MCF 10A (cell line): Measurements from ENCODE around the gene TOP2A. TPM values are rescaled to one million over a fixed set of nuclear protein-coding genes. Genes with fewer than 3 reads are reported as not detected.

ENCODE experiments used
- BruUV-seq: library from RNA; stranded (reverse); fragments of 400-500 nt; replicated peaks from 2 replicates; lab custom pipeline; 2021; lab: Mats Ljungman, UMichigan
- CTCF ChIA-PET: fragments of 300-600 bp; sonication (Branson Sonifier 250); formaldehyde crosslinking; extraction: SDS; loops from one replicate; lab custom pipeline; 2021; ENCODE audit warnings: antibody characterized with exemption, inconsistent platforms; lab: Yijun Ruan, JAX
- POLR2A ChIA-PET: fragments of 300-600, 350-650 bp; sonication (Branson Sonifier 250); formaldehyde crosslinking; extraction: SDS; loops from one replicate; lab custom pipeline; 2020; ENCODE audit warnings: antibody characterized with exemption, inconsistent platforms; lab: Yijun Ruan, JAX
- DNase-seq: peaks from one replicate; pipeline ENCODE4 v3.0.0-alpha.2; 2018; ENCODE audit not compliant: unreplicated experiment
- H3K27ac Mint-ChIP-seq: one replicate; pipeline ENCODE4 v1.8.0; 2022; ENCODE audit warnings: mild to moderate bottlenecking, low read depth, mixed read lengths; ENCODE audit not compliant: unreplicated experiment
- H3K27me3 Mint-ChIP-seq: one replicate; pipeline ENCODE4 v1.8.0; 2022; ENCODE audit warnings: mixed read lengths; ENCODE audit not compliant: insufficient read depth, unreplicated experiment
- H3K36me3 Mint-ChIP-seq: one replicate; pipeline ENCODE4 v1.8.0; 2022; ENCODE audit warnings: mild to moderate bottlenecking, moderate library complexity, mixed read lengths; ENCODE audit not compliant: insufficient read depth, unreplicated experiment
- H3K4me1 Mint-ChIP-seq: one replicate; pipeline ENCODE4 v1.8.0; 2022; ENCODE audit warnings: mixed read lengths; ENCODE audit not compliant: insufficient read depth, unreplicated experiment
- H3K4me3 Mint-ChIP-seq: one replicate; pipeline ENCODE4 v1.8.0; 2022; ENCODE audit warnings: mild to moderate bottlenecking, moderate library complexity, mixed read lengths; ENCODE audit not compliant: unreplicated experiment
- H3K9me3 Mint-ChIP-seq: one replicate; pipeline ENCODE4 v1.8.0; 2022; ENCODE audit warnings: mixed read lengths; ENCODE audit not compliant: unreplicated experiment
- CTCF ChIP-seq: fragments of 200-600 bp; IDR thresholded peaks from one replicate; pipeline ENCODE4 v1.8.0; 2022; ENCODE audit warnings: antibody characterized with exemption, mild to moderate bottlenecking; ENCODE audit not compliant: unreplicated experiment
- intact Hi-C: fragments of 100-400 bp; cut with micrococcal nuclease; formaldehyde crosslinking; loops from 2 replicates; pipeline ENCODE4 v1.14.1; 2022
- total RNA-seq: library from RNA; stranded (reverse); gene quantifications from 2 replicates; pipeline ENCODE4 v1.2.3, GENCODE V29; 2022

Gene TOP2A
- total RNA-seq, 1 experiment from 2014 or later: 151 TPM

- H3K4me3 Mint-ChIP-seq: no peak overlapping the region
- H3K4me1 Mint-ChIP-seq: no peaks in the 10 kb centered on the region
- TF ChIP-seq CTCF: no peak
- intact Hi-C loops: no loop called here
- no peaks in the 10 kb centered on the region for H3K36me3 Mint-ChIP-seq
- H3K27ac Mint-ChIP-seq: no peak overlapping the region
- no TSS peak for BruUV-seq
- H3K9me3 Mint-ChIP-seq: no peaks in the 10 kb centered on the region
- POLR2A ChIA-PET: no interaction called here
- CTCF ChIA-PET: interaction anchor here (0.6 to 1.2 kb wide), 3 partner anchors 11 to 1562 kb away, joined by 3 to 6 read pairs (median 3); no protein-coding TSS in a partner anchor
- peaks cover 6% of the 10 kb centered on the region for H3K27me3 Mint-ChIP-seq
- DNase-seq: no peak
These were observed 5.4 kb upstream of the TOP2A start for GRCh38 chr17:40422990-40423633.

GRCh38 chr17:40419559-40420331 lies 2.0 kb upstream of the TOP2A start:
- CTCF ChIA-PET: interaction anchor here (0.7 to 3.0 kb wide), 5 partner anchors 30 to 61 kb away, joined by 3 to 12 read pairs (median 3); no protein-coding TSS in a partner anchor
- H3K4me1 Mint-ChIP-seq: no peaks in the 10 kb centered on the region
- POLR2A ChIA-PET: interaction anchor here (0.8 kb wide), 1 partner anchor 321 kb away, joined by 3 read pairs; no protein-coding TSS in a partner anchor
- no peaks in the 10 kb centered on the region for H3K36me3 Mint-ChIP-seq
- intact Hi-C loops: loop anchor here (5.0 kb wide), 1 partner anchor 117 kb away; no protein-coding TSS in a partner anchor
- H3K9me3 Mint-ChIP-seq: no peaks in the 10 kb centered on the region
- H3K4me3 Mint-ChIP-seq: no peak overlapping the region
- no TSS peak for BruUV-seq
- no peak for DNase-seq
- no peak overlapping the region for H3K27ac Mint-ChIP-seq
- H3K27me3 Mint-ChIP-seq: no peaks in the 10 kb centered on the region
- TF ChIP-seq CTCF: no peak

GRCh38 chr17:40418428-40418706 lies 671 bp upstream of the TOP2A start:
- no peak for DNase-seq
- Mint-ChIP-seq H3K27ac (peak overlapping the region; percentile 82), H3K4me1 (peaks cover 2% of the 10 kb centered on the region), H3K4me3 (peak overlapping the region; percentile 96), H3K36me3 (peaks cover 3% of the 10 kb centered on the region), H3K27me3 (no peaks in the 10 kb centered on the region), H3K9me3 (no peaks in the 10 kb centered on the region)
- ChIA-PET CTCF (interaction anchor here (0.5 to 3.8 kb wide), 9 partner anchors 26 to 1527 kb away, joined by 3 to 23 read pairs (median 3); no protein-coding TSS in a partner anchor), POLR2A (interaction anchor here (0.6 to 2.9 kb wide), 15 partner anchors 19 to 504 kb away, joined by 3 to 15 read pairs (median 5); partner anchors contain the start of genes CDC6 and TNS4)
- intact Hi-C loops: loop anchor here (5.0 kb wide), 1 partner anchor 116 kb away; no protein-coding TSS in a partner anchor
- TF ChIP-seq CTCF: no peak
- BruUV-seq: no TSS peak

GRCh38 chr17:40417258-40417608 lies 463 bp downstream of the TOP2A start:
- Mint-ChIP-seq H3K27ac (peak overlapping the region; percentile 82), H3K4me3 (peak overlapping the region; percentile 96), H3K36me3 (peaks cover 7% of the 10 kb centered on the region), H3K27me3 (no peaks in the 10 kb centered on the region), H3K4me1 (peaks cover 12% of the 10 kb centered on the region), H3K9me3 (no peaks in the 10 kb centered on the region)
- ChIA-PET POLR2A (interaction anchor here (0.9 to 2.9 kb wide), 20 partner anchors 18 to 411 kb away, joined by 3 to 15 read pairs (median 4); partner anchors contain the start of gene TNS4), CTCF (interaction anchor here (0.9 to 3.8 kb wide), 5 partner anchors 16 to 112 kb away, joined by 3 to 23 read pairs (median 7); no protein-coding TSS in a partner anchor)
- BruUV-seq: TSS peak; percentile 69
- no peak for DNase-seq
- intact Hi-C loops: loop anchor here (2.0 to 5.0 kb wide), 2 partner anchors 58 to 115 kb away; no protein-coding TSS in a partner anchor
- TF ChIP-seq CTCF: no peak
